Muscle of leg (tissue), 11 donors: Measurements from ENCODE around the gene BRIP1. TPM values are rescaled to one million over a fixed set of nuclear protein-coding genes. Genes with fewer than 3 reads are reported as not detected.
"Not testable (repeated sequence)": the region's sequence is repeated elsewhere in the genome, so short reads cannot be mapped to it uniquely, and the experiment has no call there.

ENCODE experiments used
- DNase-seq: peaks from one replicate; pipeline ENCODE4 v3.0.0; 2013
- H3K27ac ChIP-seq: one replicate; pipeline ENCODE4 v1.5.1; 2013; ENCODE audit warnings: mild to moderate bottlenecking, low read length, control low read depth
- H3K27me3 ChIP-seq: one replicate; pipeline ENCODE4 v1.6.1; 2013; ENCODE audit warnings: low read length; ENCODE audit not compliant: control insufficient read depth, insufficient read depth
- H3K36me3 ChIP-seq: one replicate; pipeline ENCODE4 v1.6.1; 2013; ENCODE audit warnings: low read length; ENCODE audit not compliant: control insufficient read depth, insufficient read depth
- H3K4me1 ChIP-seq: one replicate; pipeline ENCODE4 v1.6.1; 2013; ENCODE audit warnings: low read length; ENCODE audit not compliant: control insufficient read depth, insufficient read depth
- H3K4me3 ChIP-seq: one replicate; pipeline ENCODE4 v1.5.1; 2013; ENCODE audit warnings: low read length, control low read depth
- H3K9me3 ChIP-seq: replicated peaks from 2 replicates; pipeline ENCODE4 v1.6.1; 2013; ENCODE audit warnings: low read depth, low read length; ENCODE audit not compliant: control insufficient read depth
- WGBS: methylation state at CpG from one replicate; pipeline ENCODE4 v1.1.5; 2013; ENCODE audit warnings: missing lambda C conversion rate; ENCODE audit not compliant: insufficient coverage; 5-methylcytosine and 5-hydroxymethylcytosine counted together
- polyA plus RNA-seq, 8 donors: library from polyadenylated mRNA; unstranded; fragments of 120-200 nt; gene quantifications; one replicate each; pipeline versions ENCODE4 v1.2.1 to v1.2.3, GENCODE V29; 2013; ENCODE audit warnings: inconsistent platforms in 1 of 8, low replicate concordance in 1 of 8; ENCODE audit not compliant: insufficient read length in 8 of 8, insufficient read depth in 1 of 8
- total RNA-seq: library from RNA; stranded (reverse); fragments of 120-200 nt; gene quantifications from one replicate; pipeline ENCODE4 v1.2.4, GENCODE V29; 2013

BRIP1 gene
- total and polyA plus RNA-seq, 9 donors, result 3.0 to 7.3 (median 4.6) TPM

GRCh38 chr17:61885865-61886264 lies 22.5 kb upstream of the BRIP1 start:
- 94% methylated on average over 4 of the region's 8 CpGs for WGBS

GRCh38 chr17:61884864-61885263 lies 21.5 kb upstream of the BRIP1 start:
- Histone ChIP-seq H3K9me3 (no peaks in the 10 kb centered on the region), H3K27me3 (no peaks in the 10 kb centered on the region), H3K27ac (no peak overlapping the region), H3K4me3 (no peak overlapping the region), H3K36me3 (peaks cover 36% of the 10 kb centered on the region), H3K4me1 (no peaks in the 10 kb centered on the region)
- no CpG with 5 or more reads among the region's 3 CpGs for WGBS
- DNase-seq, result no peak

More at GRCh38 chr17:61885865-61886264, 22.5 kb upstream of the BRIP1 start:
- H3K4me1 ChIP-seq, H3K27me3 ChIP-seq, H3K27ac ChIP-seq, H3K4me3 ChIP-seq, H3K9me3 ChIP-seq, DNase-seq: not testable (repeated sequence)
- H3K36me3 ChIP-seq, result peaks cover 29% of the 10 kb centered on the region

GRCh38 chr17:61880589-61881102 lies 17.3 kb upstream of the BRIP1 start:
- H3K36me3 ChIP-seq, result peaks cover 32% of the 10 kb centered on the region
- no peaks in the 10 kb centered on the region for H3K9me3 ChIP-seq
- H3K27ac ChIP-seq, result no peak overlapping the region
- no peaks in the 10 kb centered on the region for H3K4me1 ChIP-seq
- 100% methylated on average over 1 of the region's 4 CpGs for WGBS
- H3K4me3 ChIP-seq, result no peak overlapping the region
- no peaks in the 10 kb centered on the region for H3K27me3 ChIP-seq
- no peak for DNase-seq

GRCh38 chr17:61878984-61879612 lies 15.8 kb upstream of the BRIP1 start:
- no peaks in the 10 kb centered on the region for H3K9me3 ChIP-seq
- H3K36me3 ChIP-seq, result peaks cover 28% of the 10 kb centered on the region
- no peaks in the 10 kb centered on the region for H3K27me3 ChIP-seq
- WGBS, result no CpG with 5 or more reads among the region's 3 CpGs
- H3K4me1 ChIP-seq, result no peaks in the 10 kb centered on the region
- H3K4me3 ChIP-seq, result no peak overlapping the region
- no peak for DNase-seq
- no peak overlapping the region for H3K27ac ChIP-seq

- Histone ChIP-seq H3K4me3 (no peak overlapping the region), H3K27ac (no peak overlapping the region), H3K4me1 (no peaks in the 10 kb centered on the region), H3K36me3 (peaks cover 25% of the 10 kb centered on the region), H3K9me3 (no peaks in the 10 kb centered on the region), H3K27me3 (no peaks in the 10 kb centered on the region)
- WGBS, result no CpG with 5 or more reads among the region's 2 CpGs
- DNase-seq, result no peak
Measured at GRCh38 chr17:61878520-61878919, 15.2 kb upstream of the BRIP1 start.

- Histone ChIP-seq H3K27ac (no peak overlapping the region), H3K27me3 (no peaks in the 10 kb centered on the region), H3K4me3 (no peak overlapping the region), H3K4me1 (no peaks in the 10 kb centered on the region), H3K36me3 (peaks cover 23% of the 10 kb centered on the region), H3K9me3 (no peaks in the 10 kb centered on the region)
- DNase-seq, result no peak
- no CpG with 5 or more reads among the region's 2 CpGs for WGBS
Measured at GRCh38 chr17:61877837-61878236, 14.5 kb upstream of the BRIP1 start.

GRCh38 chr17:61875804-61876203 lies 12.5 kb upstream of the BRIP1 start:
- Histone ChIP-seq H3K36me3 (peaks cover 30% of the 10 kb centered on the region), H3K9me3 (no peaks in the 10 kb centered on the region), H3K27me3 (no peaks in the 10 kb centered on the region), H3K4me3 (no peak overlapping the region), H3K27ac (no peak overlapping the region), H3K4me1 (no peaks in the 10 kb centered on the region)
- DNase-seq, result no peak
- WGBS, result 92% methylated on average over 2 of the region's 3 CpGs

GRCh38 chr17:61875285-61875684 lies 12.0 kb upstream of the BRIP1 start:
- H3K27me3 ChIP-seq, result no peaks in the 10 kb centered on the region
- H3K36me3 ChIP-seq, result peaks cover 31% of the 10 kb centered on the region
- no peak overlapping the region for H3K27ac ChIP-seq
- H3K4me1 ChIP-seq, result no peaks in the 10 kb centered on the region
- H3K9me3 ChIP-seq, result no peaks in the 10 kb centered on the region
- no CpG with 5 or more reads among the region's 1 CpG for WGBS
- no peak for DNase-seq
- H3K4me3 ChIP-seq, result no peak overlapping the region

GRCh38 chr17:61874075-61874474 lies 10.7 kb upstream of the BRIP1 start:
- Histone ChIP-seq H3K9me3 (no peaks in the 10 kb centered on the region), H3K4me1 (no peaks in the 10 kb centered on the region), H3K36me3 (peaks cover 25% of the 10 kb centered on the region), H3K27me3 (no peaks in the 10 kb centered on the region), H3K27ac (no peak overlapping the region), H3K4me3 (no peak overlapping the region)
- DNase-seq, result no peak
- 67% methylated on average over 1 of the region's 2 CpGs for WGBS

GRCh38 chr17:61872099-61872498 lies 8.8 kb upstream of the BRIP1 start:
- H3K9me3 ChIP-seq, result no peaks in the 10 kb centered on the region
- H3K27me3 ChIP-seq, result no peaks in the 10 kb centered on the region
- H3K36me3 ChIP-seq, result peaks cover 25% of the 10 kb centered on the region
- H3K4me1 ChIP-seq, result no peaks in the 10 kb centered on the region
- no peak overlapping the region for H3K4me3 ChIP-seq
- no peak overlapping the region for H3K27ac ChIP-seq
- no CpG with 5 or more reads among the region's 3 CpGs for WGBS
- no peak for DNase-seq

GRCh38 chr17:61869138-61869537 lies 5.8 kb upstream of the BRIP1 start:
- no peak overlapping the region for H3K27ac ChIP-seq
- H3K36me3 ChIP-seq, result peaks cover 15% of the 10 kb centered on the region
- no peak for DNase-seq
- no peaks in the 10 kb centered on the region for H3K27me3 ChIP-seq
- no peaks in the 10 kb centered on the region for H3K4me1 ChIP-seq
- H3K9me3 ChIP-seq, result no peaks in the 10 kb centered on the region
- WGBS, result no CpG with 5 or more reads among the region's 3 CpGs
- no peak overlapping the region for H3K4me3 ChIP-seq
